ENCODE data around the gene PLEKHG2.
A peak's percentile ranks its signal among the peaks of the same experiment; 100 is the strongest.

PLEKHG2 gene

GRCh38 chr19:39384839-39385568 is 27.5 kb upstream of the PLEKHG2 start:
- no peak for DNase-seq (ENCODE audit: low read depth)

- DNase-seq (ENCODE audit: low read depth), result no peak
These were observed 26.6 kb upstream of the PLEKHG2 start for GRCh38 chr19:39385629-39386411.

DNA sequence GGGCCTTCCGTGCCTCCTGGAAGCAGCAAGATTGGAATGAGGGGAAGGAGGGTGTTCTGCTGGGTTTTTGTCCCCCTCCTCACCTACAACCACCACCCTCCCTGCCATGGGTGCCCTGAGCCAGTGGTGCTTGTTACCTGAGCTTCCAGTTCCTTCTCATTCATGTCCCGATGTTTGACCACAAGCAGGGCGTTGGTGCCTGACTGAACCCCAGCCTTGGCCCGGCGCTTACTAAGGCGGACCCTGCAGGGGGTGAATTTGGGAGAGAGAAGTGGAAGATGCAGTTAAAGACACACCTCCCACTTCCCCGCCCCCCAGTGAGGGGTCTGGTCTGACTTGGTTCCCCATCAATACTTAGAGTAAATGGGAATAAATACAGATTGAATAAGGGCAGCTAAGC is 25.9 kb upstream of the PLEKHG2 start:
- DNase-seq (ENCODE audit: low read depth), result no peak

DNA sequence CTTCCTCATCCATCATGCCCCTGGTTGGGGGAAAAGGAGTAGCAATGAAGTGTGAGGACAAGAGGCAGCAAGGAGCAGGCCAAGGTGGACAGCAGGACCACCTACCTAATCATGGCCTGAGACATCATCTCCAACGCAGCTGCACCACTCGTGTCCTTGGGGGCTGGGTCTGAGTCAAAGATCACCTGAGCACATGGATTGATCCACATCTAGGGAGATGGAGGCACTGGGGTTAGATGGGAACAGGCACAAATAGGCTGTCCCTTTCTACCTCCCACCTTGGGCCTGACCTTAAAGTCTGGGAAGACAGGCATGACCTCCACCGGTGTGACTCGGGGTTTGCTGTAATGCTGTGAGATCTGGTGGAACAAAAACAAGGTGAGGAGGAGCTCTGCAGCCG is 23.8 kb upstream of the PLEKHG2 start:
- no peak for DNase-seq (ENCODE audit: low read depth)

DNA sequence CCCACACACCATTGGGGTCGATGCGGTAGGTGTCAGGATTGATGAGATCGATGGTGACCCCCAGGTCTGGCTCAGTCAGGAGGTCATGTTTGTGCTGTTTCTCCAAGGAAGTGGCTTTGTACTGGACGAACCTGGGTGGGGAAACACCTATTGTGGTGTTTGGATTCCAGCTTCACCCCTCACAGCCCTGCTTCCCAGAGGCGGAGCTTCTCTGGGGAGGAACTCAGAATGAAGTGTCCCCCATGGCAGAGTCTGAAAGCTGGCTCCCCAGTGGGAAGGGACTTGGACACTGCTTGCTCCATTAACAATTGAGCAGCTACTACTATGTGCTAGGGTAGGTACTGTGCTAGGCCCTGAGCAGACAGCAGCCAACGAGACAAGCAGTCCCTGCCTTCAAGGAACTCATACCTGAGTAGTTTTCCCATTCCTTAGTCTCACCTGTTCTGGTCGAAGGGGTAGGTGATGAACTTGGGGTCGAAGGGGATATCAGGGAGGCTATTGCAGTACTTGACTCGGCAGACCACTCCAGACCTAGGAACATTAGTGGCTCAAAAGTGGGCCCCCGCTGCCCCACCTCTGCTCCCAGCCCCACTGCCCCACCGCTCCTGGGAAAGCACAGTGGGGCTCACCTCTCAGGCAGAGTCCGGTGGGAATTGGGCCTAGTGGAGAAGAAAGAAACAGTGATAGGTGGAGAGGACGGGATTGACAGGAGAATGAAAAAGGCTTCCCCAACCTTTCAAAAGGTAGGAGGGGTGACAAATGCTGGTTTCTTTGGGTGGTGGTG is 22.6 kb upstream of the PLEKHG2 start:
- no peak for DNase-seq (ENCODE audit: low read depth)

DNA sequence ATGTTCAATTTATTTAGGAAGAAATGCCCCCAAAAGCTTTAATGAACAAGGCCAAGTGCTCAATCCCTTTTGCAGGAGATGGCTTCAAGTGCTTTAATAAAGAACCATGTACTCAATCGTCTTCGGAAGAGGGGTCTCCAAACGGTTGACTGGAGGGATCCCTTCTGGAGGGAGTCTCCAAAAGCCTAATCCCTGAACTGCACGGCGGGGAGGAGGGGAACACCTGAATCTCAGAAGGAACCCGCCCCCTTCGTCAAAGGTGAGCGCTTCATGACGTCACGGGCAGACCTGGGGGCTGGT is 22.1 kb upstream of the PLEKHG2 start:
- no peak for DNase-seq (ENCODE audit: low read depth)

DNA sequence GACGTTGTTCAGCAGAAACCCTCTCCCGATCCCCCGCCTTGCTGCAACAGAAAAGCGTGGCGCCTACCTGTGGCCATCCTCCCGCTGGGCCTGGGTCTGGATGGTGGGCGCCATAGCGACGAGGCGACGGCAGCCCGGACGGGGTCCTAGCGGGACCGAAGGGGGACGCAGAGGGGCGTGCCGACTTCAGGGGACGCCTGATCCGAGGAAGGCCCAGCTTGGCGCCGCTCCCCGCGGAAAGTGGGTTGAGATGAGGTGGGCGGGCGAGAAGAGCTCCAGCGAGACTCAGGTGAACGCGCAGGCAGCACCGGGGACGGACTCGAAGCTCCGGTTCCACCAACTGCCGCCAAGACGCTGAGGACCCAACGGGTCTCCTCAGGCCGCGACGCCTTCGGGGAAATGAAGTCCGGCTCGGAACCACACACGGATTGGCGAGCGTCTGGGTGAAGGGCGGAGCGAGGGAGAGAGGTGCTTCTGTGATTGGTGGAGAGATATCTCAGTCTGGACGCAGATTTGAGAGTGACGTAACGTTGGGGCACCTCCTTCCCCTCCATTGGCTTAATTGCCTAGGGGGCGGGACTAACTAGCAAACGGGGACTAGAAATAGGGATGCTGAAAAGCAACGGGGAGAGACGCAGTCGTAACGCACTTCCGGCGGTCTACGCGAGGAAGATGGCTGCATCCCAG is 21.6 kb upstream of the PLEKHG2 start, which contains the start of the genes MED29 and PAF1:
MED29 (plus strand) TSS at position 628 of the 687 bp plus-strand sequence; CDS start at position 673, 45 bp downstream.
PAF1 (minus strand) TSS at position 356 of the 687 bp plus-strand sequence; CDS start at position 114, 242 bp downstream.
- peak; percentile 100 for DNase-seq (ENCODE audit: low read depth)

DNA sequence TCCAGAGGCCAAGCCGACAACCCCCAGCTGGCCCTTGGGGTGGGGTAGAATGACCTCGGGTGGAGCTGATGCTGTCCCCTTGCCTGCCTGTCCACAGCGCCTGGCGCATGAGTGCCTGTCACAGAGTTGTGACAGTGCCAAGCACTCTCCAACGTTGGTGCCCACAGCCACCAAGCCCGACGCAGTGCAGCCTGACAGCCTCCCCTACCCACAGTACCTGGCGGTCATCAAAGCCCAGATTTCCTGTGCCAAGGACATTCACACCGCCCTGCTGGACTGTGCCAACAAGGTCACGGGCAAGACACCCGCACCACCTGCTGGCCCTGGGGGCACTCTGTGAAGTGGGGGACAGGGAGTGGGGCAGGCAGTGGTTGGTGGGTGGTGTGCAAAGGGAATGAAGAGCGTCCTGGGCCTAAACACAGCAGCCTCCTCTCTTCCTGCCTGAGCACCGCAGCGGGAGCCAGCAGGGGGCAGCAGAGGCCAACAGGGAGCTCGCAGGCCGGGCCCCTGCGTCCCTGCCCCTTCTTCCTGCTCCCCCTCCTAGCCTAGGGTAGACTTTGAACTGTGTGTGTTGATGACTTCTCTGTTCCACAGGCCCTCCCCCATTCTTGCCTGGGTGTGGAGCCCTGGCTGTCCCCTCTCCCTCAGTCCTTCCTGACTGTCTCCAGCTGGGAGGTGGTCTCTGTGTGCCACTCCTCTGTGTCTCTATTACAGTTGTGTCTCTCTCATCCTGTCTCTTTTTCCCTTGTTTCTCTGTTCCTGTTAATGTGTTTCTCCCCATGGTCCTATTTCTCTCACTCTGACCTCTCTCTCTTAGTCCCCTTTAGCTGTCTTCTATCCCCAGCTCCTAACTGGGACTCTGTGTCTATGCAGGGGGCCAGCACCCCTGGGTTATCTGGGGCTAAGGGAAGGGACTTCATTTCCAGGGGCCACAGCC is 14.8 kb upstream of the PLEKHG2 start:
- DNase-seq (ENCODE audit: low read depth), result peak; percentile 69

GRCh38 chr19:39398297-39398864 is 14.1 kb upstream of the PLEKHG2 start:
- DNase-seq (ENCODE audit: low read depth), result peak; percentile 86

DNA sequence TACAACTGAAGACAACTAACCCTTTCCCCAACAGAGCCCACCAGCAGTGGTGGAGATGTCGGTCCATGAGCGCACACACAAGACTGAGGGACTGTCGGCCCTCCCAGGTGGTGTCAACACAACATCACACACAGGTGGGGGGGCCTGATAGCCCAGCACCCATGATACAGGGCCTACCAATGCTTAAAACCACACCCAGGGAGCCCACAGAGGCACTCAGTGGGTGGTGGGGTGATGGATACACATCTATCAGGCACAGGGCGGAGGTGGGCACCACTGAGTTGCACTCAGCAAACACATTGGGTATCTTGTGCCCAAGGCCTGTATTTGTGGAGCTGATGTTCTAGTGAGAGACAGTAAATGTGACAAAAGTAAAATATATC is 12.8 kb upstream of the PLEKHG2 start:
- DNase-seq (ENCODE audit: low read depth), result no peak

DNA sequence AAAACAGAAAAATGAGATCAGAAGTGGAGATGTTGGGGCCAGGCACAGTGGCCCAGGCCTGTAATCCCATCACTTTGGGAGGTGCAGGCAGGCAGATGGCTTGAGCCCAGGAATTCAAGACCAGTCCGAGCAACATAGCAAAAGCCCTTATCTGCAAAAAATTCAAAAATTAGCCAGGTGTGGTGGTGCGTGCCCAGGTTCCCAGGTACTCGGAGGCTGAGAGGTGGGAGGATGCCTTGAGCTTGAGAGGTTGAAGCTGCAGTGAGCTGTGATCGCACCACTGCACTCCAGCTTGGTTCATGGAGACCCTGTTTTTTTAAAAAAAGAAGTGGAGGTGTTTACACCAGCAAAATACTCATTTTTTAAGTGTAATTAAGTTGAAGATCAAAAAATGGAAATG is 12.4 kb upstream of the PLEKHG2 start:
- DNase-seq (ENCODE audit: low read depth), result no peak

DNA sequence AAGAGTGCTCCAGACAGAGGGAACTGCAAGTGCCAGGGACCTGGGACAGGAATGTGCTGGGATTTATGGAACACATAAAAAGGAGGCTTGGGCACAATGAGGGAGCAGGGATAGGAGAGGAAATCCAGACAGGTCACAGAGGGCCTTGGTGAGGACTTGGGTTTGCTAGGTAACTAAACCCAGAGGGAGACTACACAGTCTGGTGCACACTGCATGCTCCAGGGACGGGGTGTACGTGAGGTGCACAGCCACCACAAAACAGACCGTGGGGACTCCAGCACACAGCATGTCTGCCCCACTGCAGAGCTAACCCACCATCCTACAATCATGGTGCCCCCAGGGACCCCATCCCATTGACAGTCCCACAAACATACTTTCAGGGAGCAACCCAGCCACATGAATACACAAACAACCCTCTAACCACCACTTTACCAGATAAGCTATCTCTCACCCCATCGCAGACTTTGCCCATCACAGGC is 11.4 kb upstream of the PLEKHG2 start:
- DNase-seq (ENCODE audit: low read depth), result no peak

GRCh38 chr19:39401549-39402345 is 10.7 kb upstream of the PLEKHG2 start:
- DNase-seq (ENCODE audit: low read depth), result peak; percentile 84

- DNase-seq (ENCODE audit: low read depth), result peak; percentile 88
These were observed 9.8 kb upstream of the PLEKHG2 start for GRCh38 chr19:39402346-39403300.

- peak; percentile 97 for DNase-seq (ENCODE audit: low read depth)
These were observed 8.8 kb upstream of the PLEKHG2 start for GRCh38 chr19:39403331-39404312.

- no peak for DNase-seq (ENCODE audit: low read depth)
These were observed 7.1 kb upstream of the PLEKHG2 start for GRCh38 chr19:39405261-39405957.
